GOT3 (cell line): ENCODE data around the gene FLT3LG.

Source experiments
- DNase-seq: peaks from one replicate; lab custom pipeline; 2025; ENCODE audit warnings: mixed read lengths; lab: John Stamatoyannopoulos, UW

The FLT3LG gene, protein sequence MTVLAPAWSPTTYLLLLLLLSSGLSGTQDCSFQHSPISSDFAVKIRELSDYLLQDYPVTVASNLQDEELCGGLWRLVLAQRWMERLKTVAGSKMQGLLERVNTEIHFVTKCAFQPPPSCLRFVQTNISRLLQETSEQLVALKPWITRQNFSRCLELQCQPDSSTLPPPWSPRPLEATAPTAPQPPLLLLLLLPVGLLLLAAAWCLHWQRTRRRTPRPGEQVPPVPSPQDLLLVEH

GRCh38 chr19:49473868-49474541 is at the start of gene FLT3LG:
Gene FLT3LG (plus strand): TSS chr19:49474215. CDS start chr19:49474640, 425 bp downstream.
- peak; percentile 62 for DNase-seq

DNA sequence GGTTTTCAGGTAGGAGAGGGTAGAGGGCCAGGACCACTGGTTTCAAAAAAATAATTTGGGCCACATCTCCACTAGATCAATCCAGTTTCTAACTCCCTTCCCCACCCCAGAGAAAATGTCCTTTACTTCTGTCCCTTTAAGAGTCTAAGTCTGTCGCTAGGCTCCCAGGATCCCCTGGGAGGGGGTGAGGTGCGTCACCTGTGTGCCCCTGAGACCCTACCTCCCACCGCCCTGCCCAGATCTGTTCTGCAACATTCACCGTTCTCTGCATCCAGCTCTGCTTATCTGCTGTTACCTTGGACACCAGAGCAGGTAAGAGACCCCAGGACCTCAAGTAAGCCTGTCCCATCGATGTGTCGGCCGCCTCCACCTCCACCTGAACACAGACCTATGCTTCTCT is 48.8 kb upstream of the FLT3LG start, which contains the start of gene GFY:
Gene GFY, plus strand, starts transcription at position 211 of the 400 bp plus-strand sequence. CDS start 1,043 bp downstream, outside the sequence.
- DNase-seq: no peak

- DNase-seq: no peak
These were observed 48.0 kb upstream of the FLT3LG start for GRCh38 chr19:49425922-49426592.

DNA sequence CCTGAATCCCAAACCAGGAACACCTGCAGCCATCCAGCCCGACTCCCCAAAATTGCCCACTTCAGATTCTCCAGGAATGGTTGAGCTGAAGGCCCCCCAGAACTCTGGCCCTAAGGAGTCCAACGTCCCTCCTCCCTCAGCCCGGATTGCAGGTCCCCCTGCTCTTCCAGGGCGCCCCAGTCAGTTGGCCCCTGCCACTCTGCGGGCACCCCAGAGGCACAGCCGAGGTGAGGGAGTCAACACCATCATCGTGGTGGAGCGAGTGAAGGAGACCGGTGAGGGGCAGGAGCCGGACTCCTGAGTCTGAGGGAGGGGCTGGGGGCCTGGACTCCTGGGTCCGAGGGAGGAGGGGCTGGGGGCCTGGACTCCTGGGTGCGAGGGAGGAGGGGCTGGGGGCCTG is 46.7 kb upstream of the FLT3LG start:
- DNase-seq: no peak

DNA sequence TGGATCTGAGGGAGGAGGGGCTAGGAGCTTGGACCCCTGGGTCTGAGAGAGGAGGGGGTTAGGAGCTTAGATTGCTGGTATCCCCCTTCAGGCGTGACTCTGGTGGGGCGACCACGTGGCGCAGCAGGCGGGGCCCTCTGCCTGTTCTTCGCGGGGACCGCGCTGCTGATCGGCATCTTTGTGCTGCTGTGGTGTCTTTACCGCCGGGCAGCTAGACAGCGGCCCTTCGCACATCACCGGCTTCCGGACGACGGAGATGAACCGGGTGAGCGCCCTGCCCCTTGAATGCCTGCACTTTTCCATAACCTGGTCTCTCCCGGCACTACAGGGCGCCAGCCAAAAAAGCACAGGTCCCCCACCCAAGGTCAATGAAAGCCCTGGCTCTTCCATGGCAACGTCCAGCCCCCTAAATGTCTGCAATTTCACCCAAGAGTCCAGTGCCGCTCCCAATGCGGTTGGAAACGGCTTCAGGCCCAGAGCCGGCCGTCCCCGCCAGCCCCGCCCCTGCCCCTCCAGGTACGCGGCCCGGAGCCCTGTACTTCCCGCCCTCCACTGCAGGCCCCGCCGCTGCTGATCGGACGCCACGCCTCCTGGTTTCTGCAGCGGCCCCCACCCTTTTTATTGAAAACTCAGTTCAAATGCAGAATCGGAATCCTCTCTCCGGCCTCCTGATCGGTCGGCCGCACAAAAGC is 46.0 kb upstream of the FLT3LG start:
- DNase-seq: no peak

- DNase-seq: no peak
These were observed 45.2 kb upstream of the FLT3LG start for GRCh38 chr19:49428547-49429451.

DNA sequence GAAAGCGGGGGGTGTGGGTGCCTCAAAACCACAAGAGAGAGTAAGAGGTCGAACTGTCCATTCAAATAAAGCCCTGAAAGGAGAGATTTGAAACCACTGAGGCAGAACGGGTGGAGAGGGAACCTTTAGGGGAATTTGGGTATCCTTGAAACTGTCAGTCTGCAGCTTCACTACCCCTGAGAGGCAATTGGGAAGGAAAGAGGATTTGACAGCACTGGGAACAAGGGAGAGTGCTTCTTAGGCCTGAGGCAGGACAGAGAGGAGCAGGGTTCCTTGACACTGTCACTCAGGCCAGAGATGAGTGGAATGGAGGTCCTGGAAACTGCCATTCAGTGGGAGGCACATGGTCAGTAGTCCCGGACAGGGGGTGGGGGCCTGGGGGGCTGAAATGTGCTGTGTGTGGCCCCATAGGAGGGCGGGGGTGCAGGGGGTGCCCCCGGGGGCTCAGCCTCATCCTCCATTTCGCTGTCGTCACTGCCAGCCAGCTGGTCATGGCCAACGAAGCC is 43.8 kb upstream of the FLT3LG start:
- no peak for DNase-seq

- no peak for DNase-seq
These were observed 43.2 kb upstream of the FLT3LG start for GRCh38 chr19:49430678-49431329.

- DNase-seq: no peak
These were observed 42.7 kb upstream of the FLT3LG start for GRCh38 chr19:49431330-49431749.

- no peak for DNase-seq
These were observed 41.6 kb upstream of the FLT3LG start for GRCh38 chr19:49432141-49433073.

GRCh38 chr19:49433240-49433901 is 40.6 kb upstream of the FLT3LG start:
- no peak for DNase-seq

DNA sequence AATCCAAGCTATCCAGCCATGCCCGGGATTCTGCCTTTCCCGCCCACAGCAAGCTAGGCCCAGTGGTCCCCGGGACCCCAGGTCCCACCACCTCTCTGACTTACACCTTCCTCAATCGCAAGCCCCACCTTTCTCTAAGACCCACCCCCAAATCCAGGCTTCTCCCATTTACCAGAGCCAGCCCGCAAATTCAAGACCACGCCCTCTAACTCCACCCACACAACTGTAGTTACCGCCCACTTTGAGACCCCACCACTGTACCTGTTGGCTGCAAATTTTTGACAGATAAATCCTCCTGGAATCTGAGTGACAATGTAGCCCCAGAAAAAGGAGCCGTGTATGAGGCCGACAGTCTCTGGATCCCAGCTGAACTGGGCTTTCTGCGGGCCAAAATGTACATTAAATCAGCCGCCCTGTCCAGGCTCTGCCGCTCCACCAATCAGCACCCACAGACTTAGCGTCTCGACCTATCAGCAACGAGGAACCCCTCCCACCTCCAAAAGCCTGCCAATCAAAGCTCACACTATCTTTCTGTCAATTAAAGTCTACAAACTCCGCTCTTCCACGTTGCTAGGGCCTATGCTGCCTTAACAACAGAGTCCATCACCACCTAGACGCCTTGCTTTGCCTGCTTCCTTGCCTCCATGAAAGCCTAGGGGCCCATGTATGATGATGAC is 39.0 kb upstream of the FLT3LG start:
- no peak for DNase-seq

DNA sequence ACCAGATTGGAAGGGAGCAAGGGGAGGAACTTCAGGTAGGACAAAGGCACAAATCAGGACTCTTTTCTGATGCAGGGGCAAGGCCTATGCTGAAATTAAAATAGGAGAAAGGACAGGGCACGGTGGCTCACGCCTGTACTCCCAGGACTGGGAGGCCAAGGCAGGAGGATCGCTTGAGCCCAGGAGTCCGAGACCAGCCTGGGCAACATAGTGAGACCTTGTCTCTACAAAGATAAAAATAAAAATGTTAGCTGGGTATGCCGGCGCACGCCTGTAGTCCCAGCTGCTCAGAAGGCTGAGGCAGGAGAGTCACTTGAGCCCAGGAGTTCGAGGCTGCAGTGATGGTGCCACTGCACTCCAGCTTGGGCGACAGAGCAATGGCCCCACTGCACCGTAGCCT is 38.3 kb upstream of the FLT3LG start:
- no peak for DNase-seq

DNA sequence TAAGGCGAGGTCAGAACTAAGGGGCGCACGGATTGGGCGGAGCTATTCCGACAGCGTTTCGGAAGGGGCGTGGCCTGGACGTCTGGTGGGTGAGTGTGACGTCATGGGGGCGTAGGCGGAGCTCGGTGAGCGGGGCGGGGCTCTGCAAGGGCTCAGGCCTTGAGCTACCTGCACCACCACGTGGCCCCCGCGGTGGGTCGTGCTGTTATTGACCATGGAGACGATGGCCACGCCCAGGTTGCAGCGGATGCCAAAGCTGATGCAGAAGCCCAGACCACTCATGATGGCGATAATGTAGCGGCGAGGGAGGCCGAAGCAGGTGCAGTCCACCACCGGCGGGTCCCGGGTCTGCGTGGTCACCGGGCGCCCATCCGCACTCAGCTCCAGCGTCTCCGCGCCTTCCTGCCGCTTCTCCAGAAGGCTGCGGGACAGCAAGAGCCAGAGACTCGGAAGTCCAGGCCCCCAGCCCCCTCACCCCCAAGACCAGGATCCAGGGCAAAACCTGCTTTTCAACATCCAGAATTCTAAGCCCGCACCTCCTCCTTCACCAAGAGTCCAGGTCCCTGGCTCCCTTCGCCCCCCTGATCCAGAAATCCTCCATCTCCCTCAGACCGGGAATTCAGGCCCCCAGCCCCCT is 37.5 kb upstream of the FLT3LG start:
- no peak for DNase-seq

GRCh38 chr19:49437231-49437630 is 36.8 kb upstream of the FLT3LG start:
- DNase-seq: no peak

DNA sequence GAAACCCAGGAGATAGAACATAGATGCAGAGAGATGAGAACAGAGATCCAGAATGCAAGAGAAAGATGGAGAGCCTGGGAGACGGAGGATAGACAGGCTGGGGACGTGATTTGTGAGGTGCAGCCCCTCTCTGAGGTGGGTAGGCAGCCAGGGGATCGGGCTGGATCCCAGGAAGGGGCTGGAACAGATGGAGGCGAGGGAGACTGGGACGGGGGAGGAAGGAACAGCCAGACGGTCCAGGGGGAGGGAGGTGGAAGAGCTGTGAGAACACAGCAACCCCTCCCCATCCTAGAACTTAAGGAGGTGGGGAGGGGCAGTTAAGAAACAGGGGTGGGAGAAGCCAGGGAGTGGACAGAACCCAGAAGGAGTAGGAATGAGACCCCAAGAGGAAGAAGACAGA is 35.8 kb upstream of the FLT3LG start:
- no peak for DNase-seq

- DNase-seq: no peak
These were observed 34.2 kb upstream of the FLT3LG start for GRCh38 chr19:49439836-49440235.
